Ovary (tissue), 3 donors: ENCODE results near the gene ZNF285.

Experiments
- EP300 ChIP-seq: sonication (generic); formaldehyde crosslinking; IDR thresholded peaks from one replicate; pipeline ENCODE4 v1.6.1; 2017; ENCODE audit warnings: antibody characterized with exemption
- POLR2A ChIP-seq: fragments of 450-650 bp; IDR thresholded peaks from one replicate; pipeline ENCODE4 v1.6.1; 2017; ENCODE audit warnings: antibody characterized with exemption, mild to moderate bottlenecking, moderate library complexity
- TF ChIP-seq, protein P1 (sequence below), 3 donors: fragments of 450-650 bp in 2 of 3; fragments of 200-600 bp in 1 of 3; IDR thresholded peaks; one replicate each; pipeline versions ENCODE4 v1.5.1 to v1.8.0; 2016 to 2022; ENCODE audit warnings: antibody characterized with exemption in 3 of 3, mild to moderate bottlenecking in 1 of 3
- donor health status: DM: no; HTN: no; CAD: no.

DNA sequence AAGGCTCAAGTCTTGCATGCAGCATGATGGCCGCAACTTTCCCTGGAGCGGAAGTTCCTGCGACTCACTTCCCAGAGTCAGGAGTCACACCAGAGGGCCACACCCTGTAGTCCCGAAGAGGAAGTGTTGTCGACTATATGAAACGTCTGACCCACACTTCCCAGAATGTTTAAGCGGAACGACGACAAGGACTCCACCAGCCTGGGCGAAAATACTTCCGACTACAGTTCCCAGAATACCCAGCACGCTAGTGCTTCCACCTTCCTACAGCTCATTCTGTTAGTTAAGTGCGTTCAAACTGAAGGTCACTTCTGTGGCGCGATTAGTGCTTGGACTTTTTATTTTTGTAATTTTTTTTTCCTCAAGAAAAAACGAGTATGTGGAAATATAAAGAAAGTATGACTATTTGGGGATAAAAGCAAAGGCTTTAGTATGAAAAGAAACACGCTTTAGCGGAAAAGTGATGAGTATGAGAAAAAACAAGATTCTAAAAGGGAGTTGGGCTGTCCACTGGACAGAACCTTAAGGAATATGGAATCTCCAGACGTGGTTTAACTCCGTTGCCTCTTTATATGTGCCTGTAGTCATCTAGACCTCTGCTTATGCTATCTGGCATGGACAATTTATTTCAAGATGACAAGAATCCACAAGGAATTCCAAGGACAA is 29.5 kb downstream of the ZNF285 start:
- TF ChIP-seq, protein P1, sequence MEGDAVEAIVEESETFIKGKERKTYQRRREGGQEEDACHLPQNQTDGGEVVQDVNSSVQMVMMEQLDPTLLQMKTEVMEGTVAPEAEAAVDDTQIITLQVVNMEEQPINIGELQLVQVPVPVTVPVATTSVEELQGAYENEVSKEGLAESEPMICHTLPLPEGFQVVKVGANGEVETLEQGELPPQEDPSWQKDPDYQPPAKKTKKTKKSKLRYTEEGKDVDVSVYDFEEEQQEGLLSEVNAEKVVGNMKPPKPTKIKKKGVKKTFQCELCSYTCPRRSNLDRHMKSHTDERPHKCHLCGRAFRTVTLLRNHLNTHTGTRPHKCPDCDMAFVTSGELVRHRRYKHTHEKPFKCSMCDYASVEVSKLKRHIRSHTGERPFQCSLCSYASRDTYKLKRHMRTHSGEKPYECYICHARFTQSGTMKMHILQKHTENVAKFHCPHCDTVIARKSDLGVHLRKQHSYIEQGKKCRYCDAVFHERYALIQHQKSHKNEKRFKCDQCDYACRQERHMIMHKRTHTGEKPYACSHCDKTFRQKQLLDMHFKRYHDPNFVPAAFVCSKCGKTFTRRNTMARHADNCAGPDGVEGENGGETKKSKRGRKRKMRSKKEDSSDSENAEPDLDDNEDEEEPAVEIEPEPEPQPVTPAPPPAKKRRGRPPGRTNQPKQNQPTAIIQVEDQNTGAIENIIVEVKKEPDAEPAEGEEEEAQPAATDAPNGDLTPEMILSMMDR (IDR thresholded peaks at IDR 0.05) = no peak
- TF ChIP-seq POLR2A (no peak), EP300 (no peak)
